WTC11 (cell line): ENCODE results near the gene MYL5.

Experiments used
- KAT7 ChIP-seq: sonication (generic); formaldehyde crosslinking; IDR thresholded peaks from 2 replicates; pipeline ENCODE4 v1.8.1; 2023; ENCODE audit warnings: missing genetic modification reagents, mild to moderate bottlenecking, borderline replicate concordance
- ZNF532 ChIP-seq: fragments of 250-450 bp; sonication (Bioruptor Pico); IDR thresholded peaks from 2 replicates; pipeline ENCODE4 v1.9.0; 2021; ENCODE audit warnings: mild to moderate bottlenecking, borderline replicate concordance

- no peak for TF ChIP-seq KAT7 (CRISPR knock-in tag)
- no peak for TF ChIP-seq ZNF532 (CRISPR knock-in tag)
Observed at GRCh38 chr4:633406-633805, 40.9 kb upstream of the MYL5 start.
